GM12873 (cell line): Measurements from ENCODE around the gene IDH2.

Experiments used
- TF ChIP-seq, protein P1 (sequence below): IDR thresholded peaks from 2 replicates; pipeline ENCODE4 v1.5.1; 2012; ENCODE audit warnings: low read depth, mild to moderate bottlenecking, moderate library complexity, low read length, control low read depth; ENCODE audit not compliant: insufficient read depth; ENCODE audit errors: missing control alignments

The IDH2 gene

DNA sequence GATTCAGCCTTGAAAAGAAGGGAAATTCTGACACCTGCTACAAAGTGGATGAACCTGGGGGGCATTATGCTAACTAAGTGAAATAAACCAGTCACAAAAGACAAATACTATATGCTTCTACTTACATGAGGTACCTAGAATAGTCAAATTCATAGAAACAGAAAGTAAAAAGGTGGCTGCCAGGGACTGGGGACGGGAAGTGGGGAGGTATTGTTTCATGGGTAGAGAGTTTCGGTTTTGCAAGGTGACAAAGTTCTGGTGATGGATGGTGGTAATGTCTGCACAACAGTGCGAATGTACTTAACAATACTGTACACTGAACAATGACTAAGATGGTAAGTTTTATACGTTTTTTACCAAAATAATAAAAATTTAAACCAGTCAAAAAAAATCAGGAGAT, 4.8 kb downstream of the IDH2 start:
- TF ChIP-seq, protein P1, sequence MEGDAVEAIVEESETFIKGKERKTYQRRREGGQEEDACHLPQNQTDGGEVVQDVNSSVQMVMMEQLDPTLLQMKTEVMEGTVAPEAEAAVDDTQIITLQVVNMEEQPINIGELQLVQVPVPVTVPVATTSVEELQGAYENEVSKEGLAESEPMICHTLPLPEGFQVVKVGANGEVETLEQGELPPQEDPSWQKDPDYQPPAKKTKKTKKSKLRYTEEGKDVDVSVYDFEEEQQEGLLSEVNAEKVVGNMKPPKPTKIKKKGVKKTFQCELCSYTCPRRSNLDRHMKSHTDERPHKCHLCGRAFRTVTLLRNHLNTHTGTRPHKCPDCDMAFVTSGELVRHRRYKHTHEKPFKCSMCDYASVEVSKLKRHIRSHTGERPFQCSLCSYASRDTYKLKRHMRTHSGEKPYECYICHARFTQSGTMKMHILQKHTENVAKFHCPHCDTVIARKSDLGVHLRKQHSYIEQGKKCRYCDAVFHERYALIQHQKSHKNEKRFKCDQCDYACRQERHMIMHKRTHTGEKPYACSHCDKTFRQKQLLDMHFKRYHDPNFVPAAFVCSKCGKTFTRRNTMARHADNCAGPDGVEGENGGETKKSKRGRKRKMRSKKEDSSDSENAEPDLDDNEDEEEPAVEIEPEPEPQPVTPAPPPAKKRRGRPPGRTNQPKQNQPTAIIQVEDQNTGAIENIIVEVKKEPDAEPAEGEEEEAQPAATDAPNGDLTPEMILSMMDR, result no peak

DNA sequence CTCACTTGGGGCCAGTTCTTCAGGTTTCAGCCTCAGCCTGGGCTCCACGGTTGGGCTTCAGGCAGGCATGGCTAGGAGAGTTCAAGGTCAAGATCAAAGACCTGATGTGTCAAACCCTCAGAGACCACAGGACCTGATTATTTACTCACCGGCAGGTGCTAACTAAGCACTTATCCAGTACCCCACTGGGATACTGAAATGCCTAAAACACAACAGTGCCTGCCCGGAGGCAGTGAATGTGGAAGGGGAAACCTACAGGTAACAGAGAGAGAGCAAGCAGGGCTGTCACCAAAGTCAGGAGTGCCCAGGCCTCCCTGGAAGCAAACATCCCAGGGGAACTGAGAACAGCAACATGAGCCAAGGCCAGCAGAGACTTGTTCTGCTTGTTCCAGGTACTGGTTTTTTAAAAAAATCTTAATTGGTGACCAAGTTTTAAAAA, 6.7 kb downstream of the IDH2 start:
- TF ChIP-seq, protein P1, result no peak

DNA sequence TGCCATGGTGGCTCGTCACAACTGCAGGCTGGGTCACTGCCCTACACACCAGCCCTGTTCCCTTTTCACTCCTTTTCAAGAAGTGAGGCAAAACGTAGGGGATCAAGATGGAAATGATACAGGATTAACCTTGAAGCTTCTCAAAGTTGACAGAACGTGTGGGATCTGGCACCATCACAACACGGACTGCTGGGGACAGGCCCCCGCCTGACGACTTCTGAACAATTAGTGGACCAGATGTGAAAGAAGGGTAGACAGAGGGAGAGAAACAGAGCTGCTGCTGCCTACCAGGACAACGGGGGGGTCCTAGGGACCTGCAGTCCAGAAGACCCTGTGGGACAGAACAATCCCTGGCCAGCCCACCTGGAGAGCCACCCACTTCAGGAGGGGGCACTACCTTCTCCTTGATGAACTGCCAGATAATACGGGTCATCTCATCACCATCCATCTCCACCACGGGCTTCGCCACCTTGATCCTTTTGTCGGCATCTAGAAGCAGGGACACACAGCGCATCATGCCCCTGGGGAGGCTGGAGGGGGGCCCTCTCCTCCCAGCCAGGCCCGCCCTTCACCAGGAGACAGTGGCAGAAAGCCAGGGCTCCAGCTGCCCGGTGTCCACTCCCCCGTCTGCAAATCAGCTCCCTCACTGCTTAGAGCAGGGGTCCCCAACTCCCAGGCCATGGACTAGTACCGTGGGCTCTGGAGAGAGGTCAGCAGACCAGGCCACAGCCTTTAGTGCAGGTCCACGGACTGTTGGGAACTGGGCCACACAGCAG, 10.9 kb downstream of the IDH2 start:
- TF ChIP-seq, protein P1, result no peak

DNA sequence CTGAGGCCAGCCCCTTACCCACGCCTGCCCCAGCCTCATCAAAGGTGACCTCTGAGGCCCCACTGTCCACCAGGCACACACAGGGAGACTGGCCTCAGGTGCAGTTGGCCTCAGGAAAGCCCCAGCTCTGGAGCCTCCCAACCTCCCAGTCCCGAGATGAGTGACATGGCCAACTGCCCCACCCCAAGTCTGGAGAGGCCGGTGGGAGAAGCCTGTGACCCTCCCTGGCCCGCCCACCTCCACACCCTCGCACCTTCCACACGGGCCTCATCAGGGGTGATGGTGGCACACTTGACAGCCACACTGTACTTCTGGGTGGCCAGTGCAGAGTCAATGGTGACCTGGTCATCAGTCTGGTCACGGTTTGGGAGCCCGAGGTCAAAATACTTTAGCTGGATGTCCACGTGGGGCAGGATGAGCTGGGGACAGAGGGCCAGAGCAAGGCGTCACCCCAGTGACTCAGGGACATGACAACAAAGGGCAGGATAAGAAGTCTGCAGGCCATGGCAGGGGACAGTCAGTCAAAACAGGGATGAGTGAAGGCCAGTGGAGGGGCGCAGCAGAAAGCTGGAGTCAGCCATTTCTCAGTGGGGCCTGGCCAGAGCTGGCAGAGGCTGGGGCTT, 11.9 kb downstream of the IDH2 start:
- TF ChIP-seq, protein P1, result no peak

DNA sequence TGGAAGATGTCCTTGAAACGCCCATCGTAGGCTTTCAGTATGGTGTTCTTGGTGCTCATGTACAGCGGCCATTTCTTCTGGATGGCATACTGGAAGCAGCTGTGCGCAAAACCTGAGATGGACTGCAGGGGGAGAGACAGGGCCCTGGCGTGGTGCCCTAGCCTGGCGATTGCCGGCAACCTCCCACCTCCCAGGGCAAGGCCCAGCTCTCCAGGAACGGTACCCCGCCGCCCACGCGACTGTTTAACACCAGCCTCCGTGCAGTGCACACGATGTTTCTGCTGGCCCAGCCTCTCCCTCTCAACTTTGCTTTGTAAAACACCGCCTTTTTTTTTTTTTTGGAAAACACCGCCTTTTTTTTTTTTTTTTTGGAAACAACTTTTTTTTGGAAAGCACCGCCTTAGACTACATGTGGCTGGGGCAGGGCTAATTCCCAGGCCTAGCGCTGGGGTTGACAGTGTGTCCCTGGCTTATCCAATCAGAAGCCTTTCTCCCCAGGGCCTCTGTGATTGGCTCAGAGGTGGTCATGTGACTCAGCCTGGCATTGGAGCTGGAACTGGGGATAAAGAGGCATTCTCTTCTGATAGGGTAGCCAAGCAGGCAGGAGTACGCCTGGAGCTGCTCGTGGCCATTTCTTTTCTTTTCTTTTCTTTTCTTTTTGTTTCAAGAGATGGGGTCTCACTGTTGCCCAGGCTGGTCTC, 14.7 kb downstream of the IDH2 start:
- TF ChIP-seq, protein P1, result peak; percentile 44

DNA sequence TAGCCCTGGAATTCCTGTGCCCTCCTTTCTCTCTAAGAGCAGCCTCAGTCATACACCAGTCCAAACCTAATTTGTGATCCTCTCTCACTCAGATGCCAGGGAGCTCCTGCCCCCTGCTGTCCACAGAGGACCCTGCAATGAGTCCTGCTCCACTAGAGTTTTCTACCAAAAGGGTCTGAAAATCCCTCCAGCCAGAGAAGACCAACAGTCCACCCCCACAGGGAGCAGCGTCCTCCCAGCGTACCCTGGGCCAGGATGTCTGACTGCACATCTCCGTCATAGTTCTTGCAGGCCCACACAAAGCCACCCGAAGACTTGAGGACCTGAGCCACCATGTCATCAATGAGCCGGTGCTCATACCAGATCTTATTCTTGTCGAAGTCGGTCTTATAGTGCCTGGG, 15.4 kb downstream of the IDH2 start:
- TF ChIP-seq, protein P1, result peak; percentile 83

DNA sequence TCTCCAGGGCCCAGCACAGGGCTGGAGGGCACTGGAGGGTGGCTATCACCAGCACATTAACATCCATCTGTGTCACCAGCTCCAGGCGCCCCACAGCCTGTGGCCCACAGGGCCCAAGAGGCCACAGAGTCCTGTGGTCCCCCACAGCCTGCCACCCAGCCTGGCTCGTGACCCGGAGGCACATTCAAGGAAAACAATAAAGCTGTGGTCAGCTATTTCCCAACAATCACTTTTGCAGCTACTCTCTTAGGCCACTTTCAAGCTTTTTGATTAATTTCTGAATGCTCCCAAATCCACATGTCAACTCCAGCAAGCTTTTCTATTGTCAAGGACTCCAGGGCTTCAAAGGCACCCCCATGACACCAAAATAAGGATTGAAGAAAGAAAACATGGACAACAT, 16.7 kb downstream of the IDH2 start:
- TF ChIP-seq, protein P1, result no peak
